Fibroblast of skin of scalp (primary cell): Measurements from ENCODE around the gene CCL27.
"Not testable (repeated sequence)": the region's sequence is repeated elsewhere in the genome, so short reads cannot be mapped to it uniquely, and the experiment has no call there.

Experiments
- DNase-seq: peaks from one replicate; pipeline ENCODE4 v3.0.0-alpha.2; 2013

The CCL27 gene

DNA sequence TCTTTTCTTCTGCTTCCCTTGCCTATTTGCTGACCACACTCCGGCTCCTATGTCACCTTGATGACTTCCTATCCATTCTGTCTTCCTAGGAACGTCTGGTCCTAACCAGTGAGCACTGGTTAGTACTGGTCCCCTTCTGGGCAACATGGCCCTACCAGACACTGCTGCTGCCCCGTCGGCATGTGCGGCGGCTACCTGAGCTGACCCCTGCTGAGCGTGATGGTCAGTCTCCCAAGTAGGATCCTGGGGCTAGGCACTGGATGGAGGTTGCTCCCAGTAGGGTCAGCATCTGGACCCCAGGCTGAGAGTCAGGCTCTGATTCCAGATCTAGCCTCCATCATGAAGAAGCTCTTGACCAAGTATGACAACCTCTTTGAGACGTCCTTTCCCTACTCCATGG lies 13.8 kb downstream of the CCL27 start:
- DNase-seq, result no peak

DNA sequence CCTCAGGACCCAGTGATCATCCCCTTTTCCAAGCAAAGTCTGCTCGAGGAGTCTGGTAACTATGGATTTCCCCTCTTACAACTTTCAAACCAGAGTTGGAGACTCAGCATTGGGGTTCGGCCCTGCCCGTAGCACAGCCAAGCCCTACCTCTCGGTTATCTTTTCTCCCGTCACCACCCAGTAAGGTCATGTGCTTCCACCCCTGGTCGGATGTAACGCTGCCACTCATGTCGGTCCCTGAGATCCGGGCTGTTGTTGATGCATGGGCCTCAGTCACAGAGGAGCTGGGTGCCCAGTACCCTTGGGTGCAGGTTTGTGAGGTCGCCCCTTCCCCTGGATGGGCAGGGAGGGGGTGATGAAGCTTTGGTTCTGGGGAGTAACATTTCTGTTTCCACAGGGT lies 14.8 kb downstream of the CCL27 start:
- DNase-seq, result no peak

DNA sequence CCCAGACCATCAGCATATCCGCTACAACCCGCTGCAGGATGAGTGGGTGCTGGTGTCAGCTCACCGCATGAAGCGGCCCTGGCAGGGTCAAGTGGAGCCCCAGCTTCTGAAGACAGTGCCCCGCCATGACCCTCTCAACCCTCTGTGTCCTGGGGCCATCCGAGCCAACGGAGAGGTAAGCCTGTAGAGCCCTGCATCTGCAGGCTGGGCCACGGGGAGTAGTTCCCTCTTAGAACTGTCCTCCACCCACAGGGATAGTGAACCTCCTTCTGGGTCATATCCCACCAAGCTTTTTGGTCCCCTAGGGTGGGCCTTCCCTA lies 15.4 kb downstream of the CCL27 start:
- DNase-seq, result no peak

GRCh38 chr9:34646211-34647083 lies 16.0 kb downstream of the CCL27 start, which contains the start of gene GALT:
Gene GALT (plus strand): TSS chr9:34646675. CDS start chr9:34646705, 30 bp downstream.
- DNase-seq, result peak; percentile 88

DNA sequence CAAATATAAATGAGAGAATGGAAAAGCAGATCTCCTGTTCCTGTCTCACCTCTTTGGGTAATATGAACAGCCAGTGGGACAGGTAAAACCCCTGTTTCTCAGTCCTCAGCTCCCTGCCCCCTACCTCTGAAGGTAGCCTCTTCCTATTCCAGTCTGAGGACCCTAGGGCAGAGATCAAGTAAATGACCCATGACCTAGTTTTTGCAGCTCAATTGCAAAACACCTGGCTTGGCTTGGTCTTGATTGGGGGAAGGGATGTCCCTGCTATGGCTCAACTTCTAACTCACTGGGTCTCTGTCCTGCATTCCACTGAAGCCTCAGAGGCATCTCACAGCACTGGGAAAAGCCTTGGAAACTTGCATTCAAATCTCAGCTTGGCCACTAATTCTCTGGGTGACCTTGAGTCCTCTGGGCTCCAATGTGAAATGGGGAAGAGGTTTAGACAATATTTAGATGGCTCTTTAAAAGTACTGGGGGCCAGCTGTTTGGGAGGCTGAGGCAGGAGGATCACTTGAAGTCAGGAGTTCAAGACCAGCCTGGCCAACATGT lies 17.6 kb downstream of the CCL27 start:
- DNase-seq, result no peak

DNA sequence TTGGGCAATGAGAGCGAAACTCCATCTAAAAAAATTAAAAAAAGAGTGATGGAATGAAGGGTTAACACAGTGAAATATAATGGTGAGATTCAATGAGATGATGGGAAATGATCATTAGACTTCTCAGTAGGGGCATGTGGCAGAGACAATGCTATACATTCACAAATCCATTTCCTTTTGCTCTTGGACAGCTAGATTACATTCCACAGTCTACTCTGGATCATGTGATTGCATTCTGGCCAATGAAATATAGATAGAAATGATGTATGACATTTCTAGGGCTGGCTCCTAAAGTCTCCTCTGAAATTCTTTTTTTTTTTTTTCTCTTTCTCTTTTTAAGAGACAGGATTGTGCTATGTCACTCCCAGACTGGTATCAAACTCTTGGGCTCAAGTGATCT lies 19.8 kb downstream of the CCL27 start:
- peak; percentile 37 for DNase-seq

GRCh38 chr9:34639322-34639721 lies 23.1 kb downstream of the CCL27 start:
- DNase-seq, result not testable (repeated sequence)

GRCh38 chr9:34638138-34638445 lies 24.4 kb downstream of the CCL27 start:
- DNase-seq, result no peak

GRCh38 chr9:34637356-34638137 lies 24.9 kb downstream of the CCL27 start, which contains the start of gene SIGMAR1:
Gene SIGMAR1 (minus strand): TSS chr9:34637787. CDS start chr9:34637697, 90 bp downstream.
- DNase-seq, result peak; percentile 95

DNA sequence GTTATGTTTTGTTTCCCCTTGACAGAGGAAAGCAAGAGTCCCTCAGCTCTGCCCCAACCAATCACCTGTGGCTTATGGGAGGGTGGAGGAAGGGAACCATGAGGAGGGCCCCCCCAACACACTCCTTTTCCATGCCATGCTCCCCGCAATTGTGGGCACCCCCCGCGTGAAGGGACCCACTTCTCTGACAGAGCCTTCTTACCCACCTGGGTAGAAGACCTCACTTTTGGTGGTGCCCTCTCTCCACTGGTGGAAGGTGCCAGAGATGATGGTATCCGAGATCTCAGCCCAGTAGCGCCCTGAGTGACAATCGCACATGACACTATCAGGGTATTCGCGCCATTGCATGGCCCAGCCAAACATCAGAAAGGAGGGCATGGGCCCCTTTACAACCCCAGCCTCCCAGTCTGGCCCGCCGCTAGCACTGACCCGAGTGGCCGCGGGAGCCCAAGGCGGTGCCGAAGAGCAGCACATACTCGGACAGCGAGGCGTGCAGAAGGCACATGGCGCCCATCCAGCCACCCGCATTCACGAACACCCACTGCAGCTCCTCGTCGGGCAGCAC lies 25.6 kb downstream of the CCL27 start:
- DNase-seq, result no peak

DNA sequence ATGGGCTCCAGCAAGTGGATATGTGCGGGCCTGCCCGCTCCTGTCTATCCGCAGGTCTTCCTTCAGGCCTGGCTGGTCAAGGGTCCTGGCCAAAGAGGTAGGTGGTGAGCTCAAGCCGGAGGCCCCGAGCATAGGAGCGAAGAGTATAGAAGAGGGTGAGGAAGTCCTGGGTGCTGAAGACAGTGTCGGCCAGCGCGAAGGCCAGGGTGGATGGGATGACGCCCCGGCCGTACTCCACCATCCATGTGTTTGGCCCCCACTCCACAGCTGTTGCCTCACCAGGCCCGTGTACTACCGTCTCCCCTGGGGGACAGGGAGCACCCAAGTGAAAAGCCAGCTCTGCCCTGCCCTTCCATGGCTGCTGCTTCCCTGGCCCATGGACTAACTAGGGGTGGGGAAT lies 26.9 kb downstream of the CCL27 start:
- DNase-seq, result no peak

- no peak for DNase-seq
Measured at GRCh38 chr9:34634551-34635248, 27.8 kb downstream of the CCL27 start.

GRCh38 chr9:34633851-34634550 lies 28.5 kb downstream of the CCL27 start:
- peak; percentile 56 for DNase-seq

GRCh38 chr9:34633166-34633565 lies 29.3 kb downstream of the CCL27 start:
- no peak for DNase-seq

GRCh38 chr9:34630402-34631154 lies 31.9 kb downstream of the CCL27 start:
- DNase-seq, result no peak

DNA sequence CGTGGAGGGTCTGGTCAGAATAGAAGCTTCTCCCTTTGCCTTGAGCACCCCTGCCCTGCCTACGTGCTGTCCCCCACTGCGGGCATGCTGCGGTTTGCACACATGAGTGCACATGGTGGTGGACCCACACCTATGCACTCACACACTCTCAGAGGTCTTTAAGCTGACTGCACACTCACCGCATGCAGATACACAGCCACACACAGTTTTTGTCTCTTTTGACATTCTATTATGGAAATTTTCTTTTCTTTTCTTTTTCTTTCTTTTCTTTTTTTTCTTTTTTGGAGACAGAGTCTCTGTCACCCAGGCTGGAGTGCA lies 33.0 kb downstream of the CCL27 start:
- no peak for DNase-seq

DNA sequence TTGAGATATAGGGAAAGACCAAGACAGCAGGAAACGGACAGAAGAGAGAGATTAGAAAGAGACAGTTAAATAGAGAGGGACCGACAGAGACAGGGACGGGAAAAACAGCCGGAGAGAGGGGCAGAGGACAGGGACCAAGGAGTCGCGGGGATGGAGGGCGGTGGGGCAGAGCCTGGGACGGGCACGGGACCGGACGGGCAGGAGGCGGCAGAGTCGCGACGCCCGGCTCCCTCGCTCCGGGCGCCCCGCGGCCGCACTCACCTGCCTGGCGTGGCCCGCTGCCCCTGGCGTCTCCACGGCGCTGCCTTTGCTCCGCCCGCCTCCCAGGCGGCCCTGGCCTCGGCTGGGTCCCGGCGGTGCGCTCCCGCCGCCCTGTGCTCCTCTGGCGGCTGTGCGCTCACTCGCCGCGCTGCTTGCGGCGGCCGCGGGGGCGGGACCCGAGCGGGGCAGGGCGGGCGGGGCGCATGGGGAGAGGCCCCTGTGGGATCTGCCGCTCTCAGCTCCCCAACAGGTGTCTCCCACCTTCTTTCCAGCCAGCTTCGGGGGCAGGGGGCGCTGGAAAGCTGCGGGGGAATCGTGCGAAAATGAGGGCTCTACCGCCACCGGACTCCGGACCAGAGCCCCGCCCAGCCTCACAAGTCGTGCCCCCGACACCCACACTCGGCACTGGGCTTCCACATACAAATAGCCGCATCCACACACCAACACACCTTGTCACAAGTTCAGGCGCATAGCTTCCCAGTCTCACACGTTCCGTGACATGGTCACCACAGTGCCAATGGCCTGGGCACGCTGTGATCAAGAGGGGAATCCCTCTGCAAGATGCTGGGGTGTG lies 33.6 kb downstream of the CCL27 start, which contains the start of gene ARID3C:
ARID3C (minus strand) TSS at position 411 of the 835 bp plus-strand sequence. CDS start 1,052 bp downstream, outside the sequence.
- no peak for DNase-seq

- DNase-seq, result no peak
Measured at GRCh38 chr9:34627716-34628655, 34.5 kb downstream of the CCL27 start.

GRCh38 chr9:34625186-34625486 lies 37.3 kb downstream of the CCL27 start:
- no peak for DNase-seq
